Cerebellar nuclear complex (tissue), 1 donor: Measurements from ENCODE around the gene SLC48A1.

Source experiments
- DNase-seq, 2 experiments: peaks; one replicate each; lab custom pipeline; 2025; lab: John Stamatoyannopoulos, UW

Gene SLC48A1

DNA sequence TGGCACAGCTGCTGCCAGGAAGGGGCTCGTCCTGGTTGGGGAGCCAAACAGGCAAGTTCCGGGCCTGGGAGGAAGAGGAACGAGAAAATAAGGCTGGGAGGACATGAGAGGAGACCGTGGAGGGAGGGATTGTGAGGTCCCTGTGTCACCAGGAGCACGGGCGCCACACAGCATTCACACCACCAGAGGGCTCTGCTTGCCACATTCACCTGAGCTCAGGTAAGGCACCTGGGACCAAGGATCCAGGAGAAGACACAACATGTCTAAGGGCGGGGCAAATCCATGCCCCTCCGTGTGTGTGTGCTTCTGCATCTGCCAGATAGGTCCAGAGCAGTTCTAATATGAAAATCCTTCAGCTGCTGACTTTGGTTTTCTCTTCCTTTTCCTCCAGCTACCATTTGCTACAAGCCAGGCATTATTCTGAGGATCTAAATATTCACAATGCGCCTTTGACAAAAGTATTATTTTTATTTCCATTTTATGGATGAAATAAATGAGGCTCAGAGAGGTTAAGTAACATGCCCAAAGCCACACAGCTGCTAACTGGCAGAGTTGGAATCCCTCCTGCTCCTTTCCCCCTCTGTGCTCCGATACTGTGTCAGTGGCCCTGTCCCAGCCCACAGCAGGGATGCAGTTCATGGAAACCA is 28.9 kb upstream of the SLC48A1 start:
- DNase-seq: no peak

- no peak for DNase-seq
Observed at GRCh38 chr12:47744778-47745436, 28.1 kb upstream of the SLC48A1 start.

- no peak for DNase-seq
Observed at GRCh38 chr12:47745485-47746041, 27.5 kb upstream of the SLC48A1 start.

- no peak for DNase-seq
Observed at GRCh38 chr12:47746073-47746472, 27.0 kb upstream of the SLC48A1 start.

DNA sequence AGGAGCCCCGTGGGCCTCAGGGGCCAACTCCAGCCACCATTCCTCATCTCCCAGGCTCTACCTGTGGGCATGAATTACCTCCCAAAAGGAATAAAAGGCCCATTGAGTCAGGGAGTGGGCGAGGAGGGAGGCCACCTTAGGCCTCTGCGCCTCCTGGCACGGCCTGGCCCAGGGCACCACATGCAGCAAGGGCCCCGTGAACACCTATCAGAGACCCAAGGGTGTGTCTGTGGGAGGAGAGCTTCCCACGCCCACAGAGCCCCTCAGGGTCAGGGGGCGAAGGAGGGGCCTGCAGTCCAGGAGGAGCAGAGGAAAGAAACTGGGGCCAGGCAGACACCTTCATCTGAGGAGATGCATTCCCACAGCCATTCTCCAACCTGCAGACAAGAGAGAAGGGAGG is 26.5 kb upstream of the SLC48A1 start:
- no peak for DNase-seq

DNA sequence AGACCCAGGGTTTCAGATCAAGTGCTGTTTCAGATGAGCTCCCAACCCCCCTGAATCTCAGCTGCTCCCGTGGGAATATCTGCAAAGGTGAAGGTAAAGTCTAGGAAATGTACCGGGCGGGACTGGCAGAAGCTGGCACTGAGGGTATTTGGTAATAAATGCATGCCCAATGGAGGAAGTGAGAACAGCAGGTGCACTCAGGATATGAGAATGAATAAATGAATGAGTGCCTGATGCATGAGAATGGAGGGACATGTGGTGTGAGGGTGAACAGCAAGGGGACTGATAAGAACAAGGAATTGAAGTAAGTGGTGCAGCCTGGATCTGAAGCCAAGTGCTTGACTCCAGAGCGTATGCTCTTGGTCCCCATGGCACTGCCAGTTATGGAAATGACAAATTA is 25.9 kb upstream of the SLC48A1 start:
- no peak for DNase-seq

- no peak for DNase-seq
Observed at GRCh38 chr12:47747596-47748506, 25.2 kb upstream of the SLC48A1 start.

DNA sequence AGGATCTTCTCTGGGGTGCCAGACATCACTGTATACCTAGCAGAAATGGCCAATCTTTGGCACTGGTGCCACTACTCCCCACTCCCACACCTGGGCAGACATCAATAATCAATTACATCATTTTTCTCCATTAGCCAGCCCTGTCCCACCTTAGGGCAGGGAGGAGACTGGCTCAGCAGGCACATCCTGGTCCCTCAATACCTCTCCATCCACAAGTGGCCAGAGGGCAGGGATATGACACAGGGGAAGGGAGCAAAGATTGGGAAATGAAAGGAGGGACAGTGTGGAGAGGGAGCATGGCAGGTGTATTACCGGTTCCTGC is 24.6 kb upstream of the SLC48A1 start:
- DNase-seq: no peak

- DNase-seq: no peak
Observed at GRCh38 chr12:47748899-47749298, 24.1 kb upstream of the SLC48A1 start.

DNA sequence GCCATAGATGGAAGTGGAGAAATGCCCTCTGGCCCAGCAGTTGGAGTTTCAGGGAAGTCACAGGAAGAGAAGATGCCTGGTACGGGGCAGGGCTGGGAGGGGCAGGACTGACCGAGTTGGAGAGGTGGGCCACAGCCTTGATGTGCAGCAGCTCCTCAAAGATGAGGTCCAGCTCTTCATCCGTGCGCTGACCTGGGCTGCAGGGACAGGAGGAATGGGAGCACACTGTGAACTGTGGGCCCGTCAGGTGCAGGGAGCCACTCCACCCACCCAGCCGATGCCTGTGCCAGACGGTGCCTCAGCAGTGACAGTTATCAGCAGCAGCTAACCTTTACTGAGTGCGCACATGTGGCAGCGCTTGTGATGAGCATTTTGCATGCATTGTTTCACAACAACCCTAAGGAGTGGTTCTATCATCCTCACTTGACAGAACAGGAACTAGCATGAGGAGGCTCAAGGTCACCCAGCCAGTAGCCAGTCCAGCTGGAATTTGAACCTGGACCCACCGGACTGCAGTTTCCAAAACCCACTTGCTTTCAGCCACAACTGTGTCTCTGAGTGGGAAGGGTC is 22.7 kb upstream of the SLC48A1 start:
- DNase-seq: no peak

DNA sequence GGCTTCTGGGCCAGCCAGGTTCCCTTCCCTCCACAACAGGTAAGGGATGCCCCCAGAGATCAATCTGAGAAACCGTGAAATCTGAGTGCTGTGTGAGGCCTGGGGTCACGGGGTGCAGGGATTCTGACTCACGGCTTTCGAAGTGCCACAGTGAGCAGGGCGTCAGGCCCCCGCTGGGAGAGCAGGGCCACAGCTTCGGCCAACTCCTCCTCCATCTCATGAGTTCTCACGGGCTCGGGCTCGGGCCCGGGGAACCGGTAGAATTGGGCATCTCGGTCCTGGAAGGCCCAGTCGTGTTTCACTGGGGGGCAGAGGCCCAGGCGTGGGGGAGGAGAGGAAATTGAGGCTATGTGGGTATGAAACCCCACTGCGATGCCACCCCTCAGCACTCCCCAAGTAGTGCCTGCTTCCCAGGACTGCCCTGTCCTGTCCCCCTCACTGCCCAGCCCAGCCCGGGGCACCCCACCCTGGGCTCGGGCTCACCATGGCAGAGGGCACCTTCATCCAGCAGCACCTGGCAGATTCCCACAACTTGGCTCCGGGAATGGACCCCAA is 22.0 kb upstream of the SLC48A1 start:
- DNase-seq: no peak

DNA sequence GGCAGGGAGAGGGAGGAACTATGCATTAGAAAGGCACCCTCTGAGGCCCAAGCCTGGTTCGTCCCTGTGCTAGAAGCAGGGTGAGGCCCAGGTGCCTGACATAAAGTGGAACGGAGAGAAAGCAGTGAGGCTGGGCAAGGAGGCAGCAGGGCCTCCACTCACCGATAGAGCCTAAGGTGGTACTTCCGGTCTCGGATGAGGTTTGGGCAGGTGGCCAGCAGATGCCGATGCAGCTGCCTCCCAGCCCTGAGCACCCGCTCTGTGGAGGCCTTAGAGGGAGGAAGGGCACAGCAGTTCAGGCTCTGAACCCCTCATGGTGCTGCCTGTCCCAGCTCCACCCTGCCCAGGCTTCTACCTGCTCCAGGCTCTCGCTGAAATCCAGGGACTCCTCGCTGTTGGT is 21.5 kb upstream of the SLC48A1 start:
- DNase-seq: no peak

DNA sequence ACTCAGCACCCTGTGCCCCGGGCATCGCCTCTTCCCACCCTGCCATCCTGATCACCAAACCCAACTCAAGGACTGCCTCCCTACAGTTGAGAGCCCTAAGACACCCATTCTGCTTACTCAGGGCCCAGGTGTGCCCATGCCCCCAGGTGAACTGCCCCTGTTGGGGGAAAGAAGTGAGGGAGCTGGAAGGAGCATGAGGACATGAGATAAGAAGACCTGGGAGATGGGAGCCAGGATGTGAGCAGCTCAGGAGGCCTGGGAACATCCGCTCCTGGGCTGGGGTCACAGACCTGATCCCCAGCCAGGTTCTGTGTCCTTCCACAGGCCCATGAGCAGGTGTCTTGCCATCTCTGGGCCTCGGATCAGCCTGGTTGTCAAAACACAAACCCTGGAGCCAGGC is 20.9 kb upstream of the SLC48A1 start:
- DNase-seq: no peak

- no peak for DNase-seq
Observed at GRCh38 chr12:47752552-47752951, 20.5 kb upstream of the SLC48A1 start.

DNA sequence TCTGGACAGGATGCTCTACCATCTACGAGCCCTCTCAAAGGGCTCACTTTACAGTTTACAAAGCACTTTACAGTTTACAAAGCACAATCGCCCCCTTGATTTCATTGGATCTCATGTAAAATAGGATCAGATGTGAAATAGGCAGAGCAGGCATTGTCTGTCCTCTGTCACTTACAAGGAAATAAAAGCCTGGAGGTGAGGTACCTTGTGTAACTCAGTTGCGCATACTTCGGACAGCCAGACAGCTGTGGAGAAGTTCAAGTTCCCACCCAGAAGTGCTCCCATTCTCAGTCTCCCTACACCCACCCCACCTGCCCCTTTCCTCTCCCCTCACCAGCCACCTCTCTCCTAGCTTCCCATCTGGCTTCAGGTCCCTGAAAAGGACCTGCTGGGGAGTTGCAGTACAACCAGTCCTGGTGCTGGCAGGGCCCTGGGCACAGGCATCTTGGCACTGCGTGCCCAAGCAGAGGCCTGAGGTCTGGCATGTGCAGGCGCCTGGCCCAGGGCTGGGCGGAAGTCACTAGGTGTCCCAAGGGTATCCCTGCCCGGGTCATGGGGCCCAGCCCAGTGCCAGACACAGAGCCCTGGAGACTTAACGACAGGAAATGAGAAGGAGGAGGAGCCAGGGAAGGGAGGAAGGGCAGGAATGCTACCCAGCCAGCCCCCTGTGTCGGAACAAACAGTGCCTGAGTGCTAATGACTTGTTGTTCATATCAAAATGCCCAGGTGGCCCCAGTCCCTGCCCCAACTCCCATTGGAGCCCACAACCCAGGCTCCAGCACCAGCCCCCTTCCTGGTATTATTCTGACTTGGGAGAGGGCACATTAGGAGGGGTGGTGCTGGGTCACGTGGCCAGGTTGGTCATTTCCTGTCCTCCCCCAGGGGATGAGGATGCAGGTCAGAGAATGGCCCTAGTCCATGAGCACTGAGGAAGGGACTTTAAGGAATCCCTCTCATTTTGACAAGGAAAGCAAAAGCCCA is 19.7 kb upstream of the SLC48A1 start:
- DNase-seq: no peak

DNA sequence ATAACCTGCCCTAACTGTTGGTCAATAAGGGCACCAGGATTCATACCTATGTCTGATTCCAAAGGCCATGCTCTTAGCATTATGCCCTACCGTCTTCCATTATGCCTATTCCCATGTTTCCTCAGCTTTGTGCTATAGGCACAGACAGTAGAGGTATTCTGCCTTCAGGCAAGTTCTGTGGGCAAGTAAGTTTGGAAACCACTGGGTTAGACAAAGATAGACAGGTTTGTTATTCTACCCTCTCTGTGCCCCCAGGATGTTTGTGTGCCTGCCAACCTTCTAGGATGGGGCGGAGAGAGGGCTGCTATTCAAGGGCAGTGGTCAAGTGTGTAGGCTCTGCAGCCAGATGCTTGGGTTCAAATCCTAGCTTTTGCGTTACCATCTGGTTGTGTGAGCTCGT is 18.9 kb upstream of the SLC48A1 start:
- no peak for DNase-seq

GRCh38 chr12:47754881-47755280 is 18.2 kb upstream of the SLC48A1 start:
- no peak for DNase-seq

- no peak for DNase-seq
Observed at GRCh38 chr12:47755655-47756562, 17.1 kb upstream of the SLC48A1 start.

GRCh38 chr12:47757364-47757839 is 15.6 kb upstream of the SLC48A1 start:
- DNase-seq: no peak
